Posterior vena cava (tissue), 2 donors: ENCODE data around the gene TPX2. TPM values are rescaled to one million over a fixed set of nuclear protein-coding genes. Genes with fewer than 3 reads are reported as not detected.

Experiments used
- total RNA-seq, 2 donors: library from RNA; stranded (reverse); fragmentation: NEBNext Ultra II Directional; extraction: Animal tissue kit (Norgen Biotek cat#: 25700); gene quantifications; one replicate each; pipeline ENCODE4 v1.2.1, GENCODE V29; 2021
- donor health status: DM: yes; HTN: yes; CAD: no.
- donor health status: DM: yes; HTN: yes; CAD: no.

The TPX2 gene
- total RNA-seq, 2 donors from 2014 or later: 0.76 to 0.88 TPM

Other genes with a start within 250 kb of the TPX2 start
- gene HM13, start 224.8 kb upstream of the TPX2 start, total RNA-seq: 100 to 1,000 TPM; 118 TPM
- 100 to 1,000 TPM; 117 to 145 TPM for gene ID1, start 134.0 kb upstream of the TPX2 start, total RNA-seq
- gene COX4I2, start 101.4 kb upstream of the TPX2 start, total RNA-seq: 1 to 10 TPM; 2.5 to 6.5 TPM
- gene BCL2L1, start 16.4 kb upstream of the TPX2 start, total RNA-seq: 10 to 100 TPM; 65.4 to 76.0 TPM
- gene MYLK2, start 80.1 kb downstream of the TPX2 start, total RNA-seq: not detected
- 1 to 10 TPM; 2.8 to 5.0 TPM for gene FOXS1, start 106.3 kb downstream of the TPX2 start, total RNA-seq
- 1 to 10 TPM in 1 of 2 donors, under 1 TPM in 1; 0.90 to 1.0 TPM for gene DUSP15, start 131.2 kb downstream of the TPX2 start, total RNA-seq
- gene TTLL9, start 131.3 kb downstream of the TPX2 start, total RNA-seq: under 1 TPM; 0.14 to 0.19 TPM
- 1 to 10 TPM; 5.0 to 5.3 TPM for gene PDRG1, start 212.8 kb downstream of the TPX2 start, total RNA-seq
- not detected for gene XKR7, start 228.9 kb downstream of the TPX2 start, total RNA-seq